HepG2 (cell line): Measurements from ENCODE around the gene HOXA4. TPM values are rescaled to one million over a fixed set of nuclear protein-coding genes. Genes with fewer than 3 reads are reported as not detected.
A peak's percentile ranks its signal among the peaks of the same experiment; 100 is the strongest.

Experiments
- ARID5B ChIP-seq: IDR thresholded peaks from 2 replicates; pipeline ENCODE4 v1.4.0; 2020; ENCODE audit warnings: mild to moderate bottlenecking, missing genetic modification reagents
- ATF1 ChIP-seq: IDR thresholded peaks from 2 replicates; pipeline ENCODE4 v1.6.1; 2016; ENCODE audit warnings: mild to moderate bottlenecking, control low read depth
- CCAR2 ChIP-seq: fragments of 200-400 bp; formaldehyde crosslinking; optimal IDR thresholded peaks from 2 replicates; pipeline ENCODE3; 2018; ENCODE audit warnings: low read depth, mild to moderate bottlenecking, low read length, moderate library complexity
- ELF3 ChIP-seq: IDR thresholded peaks from 2 replicates; pipeline ENCODE4 v1.6.1; 2016; ENCODE audit warnings: missing genetic modification reagents, missing compliant biosample characterization
- HIVEP1 ChIP-seq: sonication (generic); formaldehyde crosslinking; IDR thresholded peaks from 2 replicates; pipeline ENCODE4 v1.4.0; 2020; ENCODE audit warnings: mild to moderate bottlenecking, missing genetic modification reagents
- ISX ChIP-seq: sonication (generic); formaldehyde crosslinking; conservative IDR thresholded peaks from 2 replicates; pipeline ENCODE4 v1.5.0; 2020; ENCODE audit warnings: missing genetic modification reagents
- KDM3A ChIP-seq: IDR thresholded peaks from 2 replicates; pipeline ENCODE4 v1.6.1; 2018; ENCODE audit warnings: low read depth, missing compliant biosample characterization
- MAF1 ChIP-seq: sonication (generic); formaldehyde crosslinking; IDR thresholded peaks from 2 replicates; pipeline ENCODE4 v1.5.0; 2020; ENCODE audit warnings: missing genetic modification reagents, borderline replicate concordance
- MBD4 ChIP-seq: IDR thresholded peaks from 2 replicates; pipeline ENCODE4 v1.6.1; 2012; ENCODE audit warnings: low read length, inconsistent platforms, borderline replicate concordance
- NFRKB ChIP-seq: fragments of 450-650 bp; IDR thresholded peaks from 2 replicates; pipeline ENCODE4 v1.6.1; 2017
- NPAS2 ChIP-seq: sonication (generic); formaldehyde crosslinking; IDR thresholded peaks from 2 replicates; pipeline ENCODE4 v1.8.0; 2022; ENCODE audit warnings: mild to moderate bottlenecking, missing genetic modification reagents, borderline replicate concordance
- NR2F2 ChIP-seq: IDR thresholded peaks from 2 replicates; pipeline ENCODE4 v1.6.1; 2012; ENCODE audit warnings: low read depth, inconsistent platforms, borderline replicate concordance
- RAD21 ChIP-seq: fragments of 450-650 bp; formaldehyde crosslinking; IDR thresholded peaks from 2 replicates; pipeline ENCODE4 v1.5.0; 2020; ENCODE audit warnings: mild to moderate bottlenecking
- SNAPC2 ChIP-seq: sonication (generic); formaldehyde crosslinking; IDR thresholded peaks from 2 replicates; pipeline ENCODE4 v1.8.1; 2022; ENCODE audit warnings: mild to moderate bottlenecking, missing genetic modification reagents
- TBX3 ChIP-seq: fragments of 450-650 bp; IDR thresholded peaks from 2 replicates; pipeline ENCODE4 v1.6.1; 2017; ENCODE audit warnings: antibody characterized with exemption, mild to moderate bottlenecking, inconsistent platforms, borderline replicate concordance
- YEATS2 ChIP-seq: sonication (generic); formaldehyde crosslinking; IDR thresholded peaks from 2 replicates; pipeline ENCODE4 v1.4.0; 2020; ENCODE audit warnings: missing genetic modification reagents, borderline replicate concordance
- ZNF121 ChIP-seq: sonication (generic); formaldehyde crosslinking; IDR thresholded peaks from 2 replicates; pipeline ENCODE4 v1.5.0; 2020; ENCODE audit warnings: mild to moderate bottlenecking, missing genetic modification reagents
- ZNF224 ChIP-seq: sonication (generic); formaldehyde crosslinking; IDR thresholded peaks from 2 replicates; pipeline ENCODE4 v1.5.0; 2020; ENCODE audit warnings: mild to moderate bottlenecking, missing genetic modification reagents
- ZNF251 ChIP-seq: sonication (generic); formaldehyde crosslinking; IDR thresholded peaks from 2 replicates; pipeline ENCODE4 v1.9.0; 2021; ENCODE audit warnings: mild to moderate bottlenecking, missing genetic modification reagents
- ZNF382 ChIP-seq: sonication (generic); formaldehyde crosslinking; IDR thresholded peaks from 2 replicates; pipeline ENCODE4 v1.5.0; 2020; ENCODE audit warnings: missing genetic modification reagents, mild to moderate bottlenecking, borderline replicate concordance
- ZNF446 ChIP-seq: sonication (generic); formaldehyde crosslinking; IDR thresholded peaks from 2 replicates; pipeline ENCODE4 v1.5.0; 2020; ENCODE audit warnings: mild to moderate bottlenecking, missing genetic modification reagents
- ZNF549 ChIP-seq: sonication (generic); formaldehyde crosslinking; IDR thresholded peaks from 2 replicates; pipeline ENCODE4 v1.5.0; 2020; ENCODE audit warnings: missing genetic modification reagents
- ZNF776 ChIP-seq: sonication (generic); formaldehyde crosslinking; IDR thresholded peaks from 2 replicates; pipeline ENCODE4 v1.4.0; 2020; ENCODE audit warnings: mild to moderate bottlenecking, missing genetic modification reagents
- polyA plus RNA-seq, 8 experiments: library from polyadenylated mRNA; depleted of rRNA in 3 of 8; stranded (reverse) in 7 of 8; unstranded in 1 of 8; fragments of >200 nt; fragmentation: Illumina TruSeq in 4 of 8; extraction: Trizol in 4 of 8; gene quantifications; 2 replicates each; pipeline versions ENCODE4 v1.2.1 to v1.2.3, GENCODE V29; 2011 to 2016; ENCODE audit warnings: low read depth in 4 of 8, missing spikeins in 1 of 8, mixed read lengths in 1 of 8; ENCODE audit not compliant: insufficient read depth in 1 of 8
- total RNA-seq, 5 experiments: library from RNA; depleted of rRNA; stranded (reverse); fragments of >200 nt; fragmentation: Illumina TruSeq; extraction: Trizol; gene quantifications; 2 replicates each; pipeline ENCODE4 v1.2.3, GENCODE V29; 2016; ENCODE audit warnings: low read depth in 1 of 5
- TF ChIP-seq, protein P1 (sequence below): IDR thresholded peaks from 2 replicates; pipeline ENCODE4 v1.6.1; 2016
- TF ChIP-seq, protein P2 (sequence below): sonication (generic); formaldehyde crosslinking; IDR thresholded peaks from 2 replicates; pipeline ENCODE4 v1.5.0; 2020; ENCODE audit warnings: missing genetic modification reagents, mild to moderate bottlenecking, borderline replicate concordance

Gene HOXA4
- total and polyA plus RNA-seq, 2 of the 13 experiments (the other 11 are each of a cell fraction or from before 2014, with no cell fraction given), result 2.4 to 5.4 TPM

- peak; percentile 24; the same call in 1 of the 2 replicates for TF ChIP-seq ARID5B (CRISPR knock-in tag)
- peak; percentile 97 for TF ChIP-seq RAD21 (CRISPR knock-in tag)
- TF ChIP-seq NR2F2, result no peak
- no peak for TF ChIP-seq MAF1 (CRISPR knock-in tag)
- TF ChIP-seq ZNF251, result no peak
- no peak for TF ChIP-seq HIVEP1 (CRISPR knock-in tag)
- TF ChIP-seq ZNF224 (CRISPR knock-in tag), result no peak
- no peak for TF ChIP-seq MBD4
- TF ChIP-seq ISX, result no peak
- no peak for TF ChIP-seq ZNF121 (CRISPR knock-in tag)
- TF ChIP-seq ELF3 (CRISPR knock-in tag), result no peak
- TF ChIP-seq, protein P1, sequence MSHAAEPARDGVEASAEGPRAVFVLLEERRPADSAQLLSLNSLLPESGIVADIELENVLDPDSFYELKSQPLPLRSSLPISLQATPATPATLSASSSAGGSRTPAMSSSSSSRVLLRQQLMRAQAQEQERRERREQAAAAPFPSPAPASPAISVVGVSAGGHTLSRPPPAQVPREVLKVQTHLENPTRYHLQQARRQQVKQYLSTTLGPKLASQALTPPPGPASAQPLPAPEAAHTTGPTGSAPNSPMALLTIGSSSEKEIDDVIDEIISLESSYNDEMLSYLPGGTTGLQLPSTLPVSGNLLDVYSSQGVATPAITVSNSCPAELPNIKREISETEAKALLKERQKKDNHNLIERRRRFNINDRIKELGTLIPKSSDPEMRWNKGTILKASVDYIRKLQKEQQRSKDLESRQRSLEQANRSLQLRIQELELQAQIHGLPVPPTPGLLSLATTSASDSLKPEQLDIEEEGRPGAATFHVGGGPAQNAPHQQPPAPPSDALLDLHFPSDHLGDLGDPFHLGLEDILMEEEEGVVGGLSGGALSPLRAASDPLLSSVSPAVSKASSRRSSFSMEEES (CRISPR knock-in tag), result no peak
- TF ChIP-seq ZNF382 (CRISPR knock-in tag), result no peak
- TF ChIP-seq YEATS2, result 0 out of 2 replicates have a peak, but pooled peaks have one; percentile 44
- no peak for TF ChIP-seq NPAS2 (CRISPR knock-in tag)
- no peak for TF ChIP-seq ZNF446 (CRISPR knock-in tag)
- no peak for TF ChIP-seq SNAPC2 (CRISPR knock-in tag)
- no peak for TF ChIP-seq CCAR2
- TF ChIP-seq ZNF549, result no peak
- TF ChIP-seq ATF1 (CRISPR knock-in tag), result no peak
- no peak for TF ChIP-seq NFRKB
- TF ChIP-seq KDM3A (CRISPR knock-in tag), result peak; percentile 90; the same call in 1 of the 2 replicates
- TF ChIP-seq TBX3, result no peak
- TF ChIP-seq, protein P2, sequence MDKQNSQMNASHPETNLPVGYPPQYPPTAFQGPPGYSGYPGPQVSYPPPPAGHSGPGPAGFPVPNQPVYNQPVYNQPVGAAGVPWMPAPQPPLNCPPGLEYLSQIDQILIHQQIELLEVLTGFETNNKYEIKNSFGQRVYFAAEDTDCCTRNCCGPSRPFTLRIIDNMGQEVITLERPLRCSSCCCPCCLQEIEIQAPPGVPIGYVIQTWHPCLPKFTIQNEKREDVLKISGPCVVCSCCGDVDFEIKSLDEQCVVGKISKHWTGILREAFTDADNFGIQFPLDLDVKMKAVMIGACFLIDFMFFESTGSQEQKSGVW, result no peak
- peak; percentile 88 for TF ChIP-seq ZNF776 (CRISPR knock-in tag)
Observed at GRCh38 chr7:27160546-27161213, 30.1 kb upstream of the HOXA4 start (continued).
